Measurements from ENCODE around the gene BMP7.

DNA sequence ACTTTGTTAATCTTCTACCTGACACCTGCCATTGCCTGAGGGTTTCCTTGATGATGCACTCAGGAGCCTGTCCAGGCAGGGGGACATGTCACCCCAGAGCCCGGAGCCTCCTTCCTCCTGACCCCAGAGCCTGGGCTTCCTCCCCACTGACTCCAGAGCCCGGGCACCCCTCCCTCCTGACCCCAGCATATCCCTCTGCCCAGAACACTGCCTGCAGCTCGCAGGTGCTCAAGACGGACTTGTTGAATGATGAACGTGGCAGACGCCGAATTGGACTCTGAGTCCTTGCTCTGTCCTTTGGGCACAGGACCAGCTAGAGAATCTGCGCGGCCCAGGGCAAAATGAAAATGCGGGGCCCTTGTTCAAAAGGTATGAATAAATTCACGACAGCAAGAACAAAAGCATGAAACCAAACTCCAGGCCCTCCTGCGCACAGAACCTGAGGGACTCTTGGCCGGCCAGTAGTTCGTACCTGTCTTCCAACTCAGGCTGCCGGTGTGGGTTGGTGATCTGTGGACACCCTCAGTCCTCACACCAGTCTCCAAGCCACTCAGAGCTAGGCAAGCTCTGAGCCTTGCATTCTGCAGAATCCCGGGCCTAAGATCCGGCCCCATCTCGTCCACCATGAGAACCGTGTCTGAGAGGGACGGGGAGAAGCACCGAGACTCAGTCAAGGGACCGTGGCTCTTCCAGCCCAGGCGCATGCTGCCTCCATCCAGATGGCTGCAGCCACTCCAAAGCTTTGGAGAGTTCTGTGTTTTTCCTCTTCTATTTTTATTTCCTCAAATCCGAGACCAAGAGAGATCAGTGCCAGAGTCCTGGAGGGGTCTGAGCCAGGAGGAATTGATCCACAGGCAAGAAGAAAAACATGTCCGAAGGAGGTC, 104.7 kb downstream of the BMP7 start:
- TF ChIP-seq, protein P1, sequence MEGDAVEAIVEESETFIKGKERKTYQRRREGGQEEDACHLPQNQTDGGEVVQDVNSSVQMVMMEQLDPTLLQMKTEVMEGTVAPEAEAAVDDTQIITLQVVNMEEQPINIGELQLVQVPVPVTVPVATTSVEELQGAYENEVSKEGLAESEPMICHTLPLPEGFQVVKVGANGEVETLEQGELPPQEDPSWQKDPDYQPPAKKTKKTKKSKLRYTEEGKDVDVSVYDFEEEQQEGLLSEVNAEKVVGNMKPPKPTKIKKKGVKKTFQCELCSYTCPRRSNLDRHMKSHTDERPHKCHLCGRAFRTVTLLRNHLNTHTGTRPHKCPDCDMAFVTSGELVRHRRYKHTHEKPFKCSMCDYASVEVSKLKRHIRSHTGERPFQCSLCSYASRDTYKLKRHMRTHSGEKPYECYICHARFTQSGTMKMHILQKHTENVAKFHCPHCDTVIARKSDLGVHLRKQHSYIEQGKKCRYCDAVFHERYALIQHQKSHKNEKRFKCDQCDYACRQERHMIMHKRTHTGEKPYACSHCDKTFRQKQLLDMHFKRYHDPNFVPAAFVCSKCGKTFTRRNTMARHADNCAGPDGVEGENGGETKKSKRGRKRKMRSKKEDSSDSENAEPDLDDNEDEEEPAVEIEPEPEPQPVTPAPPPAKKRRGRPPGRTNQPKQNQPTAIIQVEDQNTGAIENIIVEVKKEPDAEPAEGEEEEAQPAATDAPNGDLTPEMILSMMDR (IDR thresholded peaks at IDR 0.05): no peak
- TF ChIP-seq POLR2A (IDR thresholded peaks at IDR 0.05): no peak

Data from sigmoid colon (tissue), 3 donors.